Left lobe of liver (tissue), 1 donor: ENCODE results near the gene TMEM229A. TPM values are rescaled to one million over a fixed set of nuclear protein-coding genes. Genes with fewer than 3 reads are reported as not detected.

Experiments used
- total RNA-seq: library from RNA; stranded (reverse); gene quantifications from one replicate; pipeline ENCODE4 v1.2.1, GENCODE V29; 2021
- donor health status: DM: no; HTN: yes; CAD: no.

The TMEM229A gene
- total RNA-seq, 1 donor from 2014 or later = not detected

Other genes starting within 250 kb of the TMEM229A start
- not detected for gene HYAL4, start 187.9 kb downstream of the TMEM229A start, total RNA-seq
- not detected for gene SPAM1, start 107.8 kb downstream of the TMEM229A start, total RNA-seq